GM18907 (cell line): ENCODE data around the gene AGMAT.
A peak's percentile ranks its signal among the peaks of the same experiment; 100 is the strongest.

Source experiments
- ATAC-seq: cut with Tn5 transposase; IDR thresholded peaks from one replicate; pipeline ENCODE4 v1.9.1; 2021; ENCODE audit warnings: mild to moderate bottlenecking, moderate library complexity; ENCODE audit not compliant: unreplicated experiment

AGMAT gene, protein sequence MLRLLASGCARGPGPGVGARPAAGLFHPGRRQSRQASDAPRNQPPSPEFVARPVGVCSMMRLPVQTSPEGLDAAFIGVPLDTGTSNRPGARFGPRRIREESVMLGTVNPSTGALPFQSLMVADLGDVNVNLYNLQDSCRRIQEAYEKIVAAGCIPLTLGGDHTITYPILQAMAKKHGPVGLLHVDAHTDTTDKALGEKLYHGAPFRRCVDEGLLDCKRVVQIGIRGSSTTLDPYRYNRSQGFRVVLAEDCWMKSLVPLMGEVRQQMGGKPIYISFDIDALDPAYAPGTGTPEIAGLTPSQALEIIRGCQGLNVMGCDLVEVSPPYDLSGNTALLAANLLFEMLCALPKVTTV

DNA sequence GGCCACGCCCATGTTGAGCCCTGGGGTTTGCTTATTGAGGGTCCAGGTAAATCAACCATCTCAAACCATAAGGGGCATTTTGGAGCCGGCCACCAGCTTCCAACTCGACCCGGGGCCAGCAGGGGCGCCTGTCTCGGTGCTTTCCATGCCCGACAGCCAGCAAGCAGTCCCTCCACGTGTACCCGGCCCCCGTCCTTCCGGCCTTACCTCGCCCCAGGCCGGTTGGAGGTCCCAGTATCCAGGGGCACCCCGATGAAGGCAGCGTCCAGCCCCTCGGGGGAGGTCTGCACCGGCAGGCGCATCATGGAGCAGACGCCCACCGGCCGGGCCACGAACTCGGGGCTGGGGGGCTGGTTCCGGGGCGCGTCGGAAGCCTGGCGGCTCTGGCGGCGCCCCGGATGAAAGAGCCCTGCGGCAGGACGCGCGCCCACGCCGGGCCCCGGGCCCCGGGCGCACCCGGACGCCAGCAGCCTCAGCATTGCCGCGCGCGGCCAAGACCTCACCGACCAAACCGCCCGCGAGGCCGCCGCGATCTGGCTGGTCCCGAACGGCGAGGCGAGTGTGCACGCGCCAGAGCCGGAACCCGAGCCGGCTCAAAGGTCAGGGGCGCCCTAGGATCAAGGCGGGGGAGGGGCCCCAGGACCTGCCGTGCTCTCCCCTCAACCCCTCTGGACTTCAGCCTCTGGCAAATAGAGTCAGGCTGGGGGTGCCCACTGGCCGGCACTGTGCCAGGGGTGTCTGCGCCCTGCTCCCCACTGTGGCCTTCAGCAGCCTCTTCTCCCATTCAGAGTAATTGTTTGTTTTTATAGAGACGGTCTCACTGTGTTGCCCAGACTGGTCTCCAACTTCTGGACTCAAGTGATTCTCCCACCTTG, at the start of gene AGMAT:
Gene AGMAT, minus strand, starts transcription at position 563 of the 875 bp plus-strand sequence. Its CDS starts 84 bp downstream, at position 479.
- ATAC-seq = peak; percentile 72

DNA sequence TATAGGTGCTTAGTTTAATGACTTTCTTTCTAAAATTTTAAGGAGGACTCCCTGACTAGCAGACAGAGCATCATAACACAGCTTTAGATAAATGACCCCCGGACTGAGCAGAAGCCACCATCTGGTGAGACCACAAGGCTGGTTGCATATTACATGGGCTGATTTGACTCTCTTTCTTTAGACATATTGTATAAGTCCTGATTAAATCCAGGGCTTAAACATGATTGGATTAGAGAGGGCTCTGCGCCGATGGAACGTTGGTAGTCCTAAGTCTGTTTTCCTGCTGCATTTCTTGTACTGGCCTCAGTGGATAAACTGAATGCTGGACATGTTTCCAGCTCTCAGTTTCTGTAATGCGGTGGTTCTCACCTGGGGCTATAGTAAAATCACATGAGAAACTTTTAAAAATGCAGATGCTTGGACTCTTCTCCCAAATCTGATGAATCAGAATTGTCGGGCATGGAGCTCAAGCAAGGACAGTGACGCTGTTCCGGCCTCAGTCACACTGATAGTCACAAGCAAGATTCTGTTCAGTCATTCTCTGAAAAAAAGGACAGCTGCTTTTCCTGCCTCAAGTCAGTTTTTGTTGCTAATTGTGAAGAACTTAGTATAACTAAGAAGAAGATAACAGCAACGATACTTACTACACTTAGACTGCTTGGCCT, 49.0 kb upstream of the AGMAT start:
- no peak for ATAC-seq

DNA sequence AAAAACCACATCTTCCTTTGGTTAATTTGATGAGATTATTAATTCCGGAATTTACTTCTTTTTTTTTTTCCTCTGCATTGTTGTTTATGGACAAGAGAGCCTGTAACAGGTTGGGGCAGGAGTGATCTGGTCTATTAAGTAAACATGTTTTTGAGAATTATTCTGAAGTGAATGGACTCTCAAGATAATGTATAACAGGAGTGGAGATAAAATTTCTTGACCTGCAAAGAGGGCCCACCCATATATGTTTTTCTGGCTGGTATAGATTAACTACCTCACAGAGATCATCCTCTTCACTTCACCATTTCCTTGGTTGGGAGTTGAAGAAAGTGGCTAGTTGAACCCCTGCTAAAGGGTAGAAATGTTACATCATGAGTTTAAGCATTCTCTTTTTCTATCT, 43.2 kb upstream of the AGMAT start:
- peak; percentile 45 for ATAC-seq

DNA sequence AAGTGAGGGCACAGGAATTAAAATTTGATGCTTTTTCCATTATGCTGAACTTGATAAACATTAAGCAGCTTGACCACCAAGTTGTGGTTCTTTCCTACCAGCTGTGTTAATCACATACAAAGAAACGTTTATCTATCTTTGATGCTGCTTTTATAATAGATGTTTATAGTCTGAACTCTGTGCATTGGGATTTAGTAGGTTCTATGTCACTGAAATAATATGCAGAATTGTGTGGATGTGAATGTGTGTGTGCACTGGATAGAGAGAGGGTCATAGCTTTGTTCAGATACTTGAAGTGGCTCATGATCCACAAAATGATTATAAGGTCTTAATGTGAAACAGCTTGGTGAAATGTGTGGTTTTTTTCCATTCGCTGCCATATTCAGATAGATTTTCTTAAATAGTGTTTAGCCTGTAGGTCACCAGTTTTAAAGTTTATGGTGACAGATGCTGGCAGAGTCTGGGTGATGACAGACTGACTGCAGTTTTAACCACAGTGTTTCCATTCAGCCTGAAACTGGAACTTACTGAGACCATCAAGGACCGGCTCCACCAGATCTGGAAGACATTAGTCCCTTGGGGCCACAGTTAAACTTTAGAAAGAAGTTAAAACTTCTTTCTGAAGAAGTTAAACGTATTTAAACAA, 42.6 kb upstream of the AGMAT start:
- ATAC-seq = peak; percentile 83

GRCh38 chr1:15626269-15626950, 41.6 kb upstream of the AGMAT start:
- ATAC-seq = no peak

GRCh38 chr1:15625056-15625917, 40.4 kb upstream of the AGMAT start:
- no peak for ATAC-seq

DNA sequence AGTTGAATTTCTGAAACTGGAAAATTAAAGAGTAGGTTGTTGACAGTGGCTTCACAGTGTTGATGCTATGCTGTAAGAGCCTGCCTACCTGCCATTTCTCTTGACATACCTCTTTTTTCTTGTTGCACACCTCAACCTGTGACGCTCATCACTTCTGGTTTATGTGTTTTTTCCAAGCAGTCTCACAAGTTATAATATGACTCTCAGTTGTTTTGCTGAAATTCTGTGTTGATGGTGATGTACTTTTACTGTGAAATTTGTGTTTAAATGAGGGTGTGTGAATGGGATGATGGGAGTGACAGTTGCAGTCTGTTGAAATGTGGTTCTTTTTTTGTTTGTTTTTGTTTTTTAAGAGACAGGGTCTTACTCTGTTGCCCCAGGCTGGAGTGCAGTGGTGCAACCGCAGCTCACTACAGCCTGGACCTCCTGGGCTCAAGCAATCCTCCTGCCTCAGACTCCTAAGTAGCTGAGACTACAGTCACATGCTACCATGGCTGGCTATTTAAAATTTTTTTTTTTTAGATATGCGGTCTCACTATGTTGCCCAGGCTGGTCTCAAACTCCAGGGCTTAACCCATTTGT, 39.4 kb upstream of the AGMAT start:
- ATAC-seq = no peak

DNA sequence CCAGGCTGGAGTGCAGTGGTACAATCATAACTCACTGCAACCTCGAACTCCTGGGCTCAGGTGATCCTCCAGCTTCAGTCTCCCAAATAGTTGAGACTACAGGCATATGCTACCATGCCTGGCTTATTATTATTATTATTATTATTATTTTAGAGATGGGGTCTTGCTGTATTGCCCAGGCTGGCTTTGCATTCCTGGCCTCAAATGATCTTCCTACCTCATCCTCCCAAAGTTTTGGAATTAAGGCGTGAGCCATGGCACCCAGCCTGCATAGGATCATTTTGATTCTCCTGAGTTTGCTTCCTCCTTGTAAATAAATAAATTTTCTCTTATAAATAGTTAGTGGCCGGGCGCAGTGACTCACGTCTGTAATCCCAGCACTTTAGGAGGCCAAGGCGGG, 38.6 kb upstream of the AGMAT start:
- ATAC-seq = no peak

DNA sequence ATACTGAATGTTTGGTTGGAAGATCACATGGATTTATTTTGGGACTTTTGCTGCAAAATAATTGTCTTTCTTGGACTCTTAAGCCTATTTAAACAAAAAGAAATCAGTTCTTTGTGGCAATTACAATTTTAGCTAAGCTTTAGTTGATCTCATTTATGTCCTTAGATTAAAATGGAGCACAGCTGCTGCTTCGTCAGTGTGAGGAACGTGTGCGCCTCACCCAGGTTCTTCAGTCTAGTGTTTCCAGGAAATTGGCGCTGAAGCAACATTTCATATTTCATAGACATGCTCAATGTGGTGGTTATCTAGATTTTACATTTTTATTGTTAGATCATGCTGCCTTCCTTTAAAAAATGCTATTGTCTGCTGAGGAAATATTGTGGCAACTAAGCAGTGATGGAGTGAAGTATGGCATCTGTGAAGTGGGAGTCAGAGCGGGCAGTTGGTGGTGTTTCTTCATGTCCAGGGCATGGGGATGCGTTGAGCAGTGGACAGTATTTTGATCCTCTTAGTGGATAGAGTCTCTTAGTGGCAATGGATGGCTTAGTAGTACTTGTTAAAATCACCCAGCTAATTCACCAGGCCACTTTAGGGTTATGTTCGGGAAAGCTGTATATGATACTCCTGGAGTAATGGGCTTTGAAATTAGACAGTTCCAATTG, 38.0 kb upstream of the AGMAT start:
- ATAC-seq = no peak

GRCh38 chr1:15621975-15622374, 37.1 kb upstream of the AGMAT start:
- ATAC-seq = no peak

- ATAC-seq = no peak
These were observed 36.2 kb upstream of the AGMAT start for GRCh38 chr1:15620902-15621682.

DNA sequence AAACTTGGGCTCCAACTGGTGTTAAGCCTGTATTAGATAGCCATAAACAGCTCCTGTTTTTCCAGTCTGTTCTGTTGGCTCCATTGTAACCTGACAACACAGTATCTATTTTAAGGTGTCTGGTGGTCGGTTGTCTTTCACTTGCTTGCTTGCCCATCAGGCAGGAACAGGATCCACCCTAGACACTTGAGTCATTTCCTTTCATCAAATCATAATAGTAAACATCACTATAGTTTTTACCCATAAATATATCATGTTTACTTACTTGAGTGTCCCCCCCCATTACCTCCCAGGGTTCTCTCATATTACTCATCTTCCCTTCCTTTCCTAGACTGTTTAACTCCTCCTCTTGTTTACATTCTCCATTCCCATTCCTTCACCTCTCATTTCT, 35.3 kb upstream of the AGMAT start:
- ATAC-seq = no peak

- ATAC-seq = no peak
These were observed 34.0 kb upstream of the AGMAT start for GRCh38 chr1:15618655-15619525.

DNA sequence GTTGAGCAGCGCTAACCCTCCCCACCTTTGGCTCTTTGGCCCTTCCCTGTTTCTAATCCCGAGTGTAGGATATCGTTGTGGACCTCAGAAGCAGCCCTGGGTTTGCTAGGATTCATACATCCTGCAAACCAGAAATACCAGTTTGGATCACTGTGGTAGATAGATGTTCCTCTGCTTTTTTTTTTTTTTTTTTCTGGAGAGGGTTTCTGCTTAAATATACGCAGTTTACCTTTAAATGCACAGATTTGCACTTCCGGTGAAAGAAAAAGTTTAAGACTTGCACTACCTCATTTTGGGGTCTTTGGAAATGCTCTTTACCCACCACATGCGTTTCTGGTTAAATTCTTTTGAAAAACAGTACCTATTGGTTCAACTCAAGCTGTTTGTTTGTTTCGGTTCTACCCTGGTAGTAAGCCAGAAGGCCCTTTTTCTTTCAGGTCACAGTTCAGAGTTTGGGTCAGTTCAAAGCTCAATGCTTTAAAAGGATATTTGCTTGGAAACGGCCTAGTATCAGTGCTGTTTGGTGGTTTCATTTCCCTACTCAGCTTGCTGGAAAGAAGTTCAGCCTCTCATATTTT, 33.3 kb upstream of the AGMAT start:
- ATAC-seq = peak; percentile 30

- ATAC-seq = peak; percentile 74
These were observed 32.6 kb upstream of the AGMAT start, which contains the start of gene DDI2 for GRCh38 chr1:15617173-15618076. TSS of gene DDI2 (plus strand) at chr1:15617458. CDS start at chr1:15617671, 213 bp downstream.
